ENCODE results near the gene ANKRD24.

ANKRD24 gene

DNA sequence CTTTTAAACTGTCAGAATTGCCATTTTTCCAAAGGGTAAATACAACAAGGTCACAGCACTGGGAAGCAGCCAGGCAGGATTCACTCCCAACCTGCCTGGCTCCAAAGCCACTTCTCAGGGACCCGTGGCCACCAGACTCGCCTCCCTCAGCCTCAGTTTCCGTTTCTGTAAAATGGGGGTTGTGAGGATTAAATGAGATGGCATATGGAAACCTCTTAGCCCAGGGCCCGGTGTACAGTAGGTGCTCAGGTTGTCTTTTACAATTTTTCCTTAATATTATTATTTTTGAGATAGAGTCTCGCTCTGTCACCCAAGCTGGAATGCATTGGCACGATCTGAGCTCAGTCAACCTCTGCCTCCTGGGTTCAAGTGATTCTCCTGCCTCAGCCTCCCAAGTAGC, 74.5 kb downstream of the ANKRD24 start:
- FAIRE-seq: no peak
- no peak for DNase-seq (ENCODE audit: insufficient read length, low spot score)
- TF ChIP-seq, protein P1, sequence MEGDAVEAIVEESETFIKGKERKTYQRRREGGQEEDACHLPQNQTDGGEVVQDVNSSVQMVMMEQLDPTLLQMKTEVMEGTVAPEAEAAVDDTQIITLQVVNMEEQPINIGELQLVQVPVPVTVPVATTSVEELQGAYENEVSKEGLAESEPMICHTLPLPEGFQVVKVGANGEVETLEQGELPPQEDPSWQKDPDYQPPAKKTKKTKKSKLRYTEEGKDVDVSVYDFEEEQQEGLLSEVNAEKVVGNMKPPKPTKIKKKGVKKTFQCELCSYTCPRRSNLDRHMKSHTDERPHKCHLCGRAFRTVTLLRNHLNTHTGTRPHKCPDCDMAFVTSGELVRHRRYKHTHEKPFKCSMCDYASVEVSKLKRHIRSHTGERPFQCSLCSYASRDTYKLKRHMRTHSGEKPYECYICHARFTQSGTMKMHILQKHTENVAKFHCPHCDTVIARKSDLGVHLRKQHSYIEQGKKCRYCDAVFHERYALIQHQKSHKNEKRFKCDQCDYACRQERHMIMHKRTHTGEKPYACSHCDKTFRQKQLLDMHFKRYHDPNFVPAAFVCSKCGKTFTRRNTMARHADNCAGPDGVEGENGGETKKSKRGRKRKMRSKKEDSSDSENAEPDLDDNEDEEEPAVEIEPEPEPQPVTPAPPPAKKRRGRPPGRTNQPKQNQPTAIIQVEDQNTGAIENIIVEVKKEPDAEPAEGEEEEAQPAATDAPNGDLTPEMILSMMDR (IDR thresholded peaks at IDR 0.05; ENCODE audit: insufficient read depth, missing control alignments): no peak

DNA sequence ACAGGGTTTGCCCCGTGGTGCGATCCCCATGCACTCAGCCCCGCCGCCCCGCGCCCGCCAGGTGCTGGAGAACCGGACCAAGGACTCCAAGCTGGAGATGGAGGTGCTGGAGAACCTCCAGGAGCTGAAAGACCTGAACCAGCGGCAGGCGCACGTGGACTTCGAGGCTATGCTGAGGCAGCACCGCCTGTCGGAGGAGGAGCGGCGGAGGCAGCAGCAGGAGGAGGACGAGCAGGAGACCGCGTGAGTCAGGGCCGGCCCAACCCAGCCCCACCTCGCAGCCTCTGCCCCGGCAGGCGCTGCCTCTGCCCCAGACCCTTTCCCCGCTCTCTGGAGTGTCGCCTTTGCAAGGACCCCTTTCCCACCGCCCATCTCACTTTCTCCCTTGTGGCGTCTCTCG, 75.7 kb downstream of the ANKRD24 start:
- no peak for FAIRE-seq
- peak; percentile 4 for DNase-seq (ENCODE audit: insufficient read length, low spot score)
- TF ChIP-seq, protein P1 (IDR thresholded peaks at IDR 0.05; ENCODE audit: insufficient read depth, missing control alignments): no peak

DNA sequence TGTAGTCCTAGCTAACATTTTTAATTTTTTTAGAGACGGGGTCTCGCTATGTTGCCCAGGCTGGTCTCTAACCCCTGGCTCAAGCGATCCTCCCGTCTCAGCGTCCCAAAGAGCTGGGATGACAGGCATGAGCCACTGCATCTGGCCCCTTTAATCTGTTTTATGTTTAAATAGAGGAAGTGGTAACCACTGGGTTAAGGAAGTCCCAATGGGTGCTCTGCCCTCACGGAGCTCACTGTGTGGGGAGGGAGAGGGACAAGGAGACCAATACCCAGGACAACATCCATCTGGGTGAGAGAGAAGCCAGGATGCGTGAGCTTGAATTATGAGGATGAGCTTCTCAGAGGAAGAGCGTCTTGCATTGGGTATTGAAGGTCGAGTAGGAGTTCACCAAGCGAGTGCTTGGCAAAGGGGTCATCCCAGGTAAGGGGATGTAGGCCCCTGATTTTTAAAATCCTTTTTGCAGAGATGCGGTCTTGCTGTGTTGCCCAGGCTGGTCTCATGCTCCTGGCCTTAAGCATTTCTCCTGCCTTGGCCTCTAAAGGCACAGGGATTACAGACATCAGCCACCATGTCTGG, 78.2 kb downstream of the ANKRD24 start:
- FAIRE-seq: no peak
- TF ChIP-seq, protein P1 (IDR thresholded peaks at IDR 0.05; ENCODE audit: insufficient read depth, missing control alignments): no peak
- no peak for DNase-seq (ENCODE audit: insufficient read length, low spot score)

DNA sequence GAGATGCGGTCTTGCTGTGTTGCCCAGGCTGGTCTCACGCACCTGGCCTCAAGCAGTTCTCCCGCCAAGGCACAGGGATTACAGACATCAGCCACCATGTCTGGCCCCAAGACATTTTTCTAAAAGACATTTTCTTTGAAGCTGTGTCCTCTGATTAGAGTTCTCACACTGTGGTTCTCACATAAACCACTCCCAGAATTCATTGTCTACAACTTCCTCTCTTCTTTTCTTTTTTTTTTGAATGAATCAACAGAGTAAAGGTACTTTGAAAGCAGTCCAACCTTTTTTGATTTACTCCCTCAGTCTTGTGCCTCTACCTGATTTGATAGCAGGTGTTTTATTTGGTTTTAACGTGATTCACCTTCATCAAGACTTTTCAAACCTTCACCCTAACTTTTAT, 82.3 kb downstream of the ANKRD24 start:
- DNase-seq (ENCODE audit: insufficient read length, low spot score) (peak; percentile 5), FAIRE-seq (no peak)
- TF ChIP-seq, protein P1 (IDR thresholded peaks at IDR 0.05; ENCODE audit: insufficient read depth, missing control alignments): no peak

DNA sequence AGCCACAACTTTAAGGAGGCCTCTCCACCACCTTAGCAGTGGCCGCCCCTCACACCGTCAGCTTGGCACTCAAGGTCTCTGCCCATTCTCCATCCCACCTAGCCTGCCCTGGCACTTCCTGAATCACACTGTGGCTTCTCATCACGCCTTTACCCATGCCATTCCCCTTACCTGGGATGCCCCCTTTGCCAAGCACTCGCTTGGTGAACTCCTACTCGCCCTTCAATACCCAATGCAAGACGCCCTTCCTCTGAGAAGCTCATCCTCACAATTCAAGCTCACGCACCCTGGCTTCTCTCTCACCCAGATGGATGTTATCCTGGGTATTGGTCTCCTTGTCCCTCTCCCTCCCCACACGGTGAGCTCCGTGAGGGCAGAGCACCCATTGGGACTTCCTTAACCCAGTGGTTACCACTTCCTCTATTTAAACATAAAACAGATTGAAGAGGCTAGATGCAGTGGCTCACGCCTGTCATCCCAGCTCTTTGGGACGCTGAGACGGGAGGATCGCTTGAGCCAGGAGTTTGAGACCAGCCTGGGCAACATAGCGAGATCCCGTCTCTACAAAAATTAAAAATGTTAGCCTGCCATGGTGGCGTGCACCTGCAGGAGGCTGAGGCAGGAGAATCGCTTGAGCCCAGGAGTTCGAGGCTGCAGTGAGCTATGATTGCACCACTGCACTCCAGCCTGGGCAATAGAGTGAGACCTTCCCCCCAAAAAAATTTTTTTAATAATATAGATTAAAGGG, 83.9 kb downstream of the ANKRD24 start:
- DNase-seq (ENCODE audit: insufficient read length, low spot score): peak; percentile 3
- TF ChIP-seq, protein P1 (IDR thresholded peaks at IDR 0.05; ENCODE audit: insufficient read depth, missing control alignments): no peak
- FAIRE-seq: no peak

DNA sequence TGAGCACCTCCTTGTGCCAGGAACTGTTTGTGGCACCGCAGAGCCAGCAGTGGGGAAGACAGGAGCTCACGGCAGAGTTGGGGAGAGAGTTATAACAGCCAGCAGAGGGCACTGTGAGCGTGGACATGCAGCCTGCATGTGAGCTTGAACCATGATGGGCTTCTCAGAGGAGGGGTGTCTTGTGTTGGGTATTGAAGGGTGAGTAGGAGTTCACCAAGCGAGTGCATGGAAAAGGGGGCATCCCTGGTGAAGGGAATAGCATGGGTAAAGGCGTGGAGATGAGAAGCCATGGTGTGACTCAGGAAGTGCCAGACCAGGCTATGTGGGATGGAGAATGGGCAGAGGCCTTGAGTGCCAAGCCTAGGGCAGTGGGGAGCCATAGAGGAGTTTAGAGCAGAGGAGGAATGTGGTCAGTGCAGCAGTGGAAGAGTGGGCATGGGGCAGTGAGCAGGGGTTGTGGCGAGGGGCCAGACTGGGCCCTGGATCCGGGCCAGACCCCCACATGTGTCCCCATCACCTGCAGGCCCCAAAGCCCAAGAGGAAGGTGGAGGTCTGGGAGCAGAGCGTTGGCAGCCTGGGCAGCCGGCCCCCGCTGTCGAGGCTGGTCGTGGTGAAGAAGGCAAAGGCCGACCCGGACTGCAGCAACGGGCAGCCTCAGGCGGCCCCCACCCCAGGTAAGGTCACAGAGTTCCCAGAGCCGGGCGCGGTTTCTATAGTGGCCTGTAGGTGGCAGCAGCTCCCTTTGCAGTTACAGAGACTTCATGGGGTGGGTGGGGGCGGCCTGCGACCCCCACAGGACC, 84.8 kb downstream of the ANKRD24 start:
- TF ChIP-seq, protein P1 (IDR thresholded peaks at IDR 0.05; ENCODE audit: insufficient read depth, missing control alignments): peak; percentile 66
- FAIRE-seq: no peak
- peak; percentile 81 for DNase-seq (ENCODE audit: insufficient read length, low spot score)

Measured in D721Med (cell line).